Activated T-helper 9 cell treated with anti-CD3 and anti-CD28 coated beads, Interleukin-2, amount 50 U/mL, for 16 hours (primary cell): ENCODE measurements around the gene CENPN.
A peak's percentile ranks its signal among the peaks of the same experiment; 100 is the strongest.

Source experiments
- DNase-seq: peaks from one replicate; pipeline ENCODE4 v3.0.0-alpha.2; 2020; ENCODE audit warnings: low read depth

Gene CENPN

DNA sequence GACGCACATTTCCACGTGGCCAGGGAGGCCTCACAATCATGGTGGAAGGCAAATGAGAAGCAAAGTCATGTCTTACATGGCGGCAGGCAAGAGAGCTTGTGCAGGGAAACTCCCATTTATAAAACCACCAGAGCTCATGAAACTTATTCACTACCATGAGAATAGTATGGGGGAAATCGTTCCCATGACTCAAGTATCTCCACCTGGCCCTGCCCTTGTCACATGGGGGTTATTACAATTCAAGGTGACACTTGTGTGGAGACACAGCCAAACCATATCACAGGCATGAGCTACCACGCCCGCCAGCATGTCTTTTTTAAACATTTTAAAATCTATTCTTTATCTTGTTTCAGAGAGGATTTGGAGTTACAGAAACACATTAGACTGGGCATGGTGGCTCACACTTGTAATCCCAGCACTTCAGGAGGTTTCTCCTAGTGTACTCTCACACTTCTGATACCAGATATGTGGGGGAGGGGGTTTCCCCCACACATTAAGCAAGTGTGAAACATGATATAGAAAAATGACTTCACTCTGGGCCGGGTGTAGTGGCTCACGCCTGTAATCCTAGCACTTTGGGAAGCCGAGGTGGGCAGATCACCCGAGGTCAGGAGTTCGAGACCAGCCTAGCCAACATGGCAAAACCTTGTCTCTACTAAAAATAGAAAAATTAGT, 23.1 kb downstream of the CENPN start:
- no peak for DNase-seq

GRCh38 chr16:81035398-81035974, 28.5 kb downstream of the CENPN start, which contains the start of gene ATMIN:
Gene ATMIN, plus strand, starts transcription at chr16:81035842. Its CDS starts 29 bp downstream, at chr16:81035871.
- peak; percentile 86 for DNase-seq

DNA sequence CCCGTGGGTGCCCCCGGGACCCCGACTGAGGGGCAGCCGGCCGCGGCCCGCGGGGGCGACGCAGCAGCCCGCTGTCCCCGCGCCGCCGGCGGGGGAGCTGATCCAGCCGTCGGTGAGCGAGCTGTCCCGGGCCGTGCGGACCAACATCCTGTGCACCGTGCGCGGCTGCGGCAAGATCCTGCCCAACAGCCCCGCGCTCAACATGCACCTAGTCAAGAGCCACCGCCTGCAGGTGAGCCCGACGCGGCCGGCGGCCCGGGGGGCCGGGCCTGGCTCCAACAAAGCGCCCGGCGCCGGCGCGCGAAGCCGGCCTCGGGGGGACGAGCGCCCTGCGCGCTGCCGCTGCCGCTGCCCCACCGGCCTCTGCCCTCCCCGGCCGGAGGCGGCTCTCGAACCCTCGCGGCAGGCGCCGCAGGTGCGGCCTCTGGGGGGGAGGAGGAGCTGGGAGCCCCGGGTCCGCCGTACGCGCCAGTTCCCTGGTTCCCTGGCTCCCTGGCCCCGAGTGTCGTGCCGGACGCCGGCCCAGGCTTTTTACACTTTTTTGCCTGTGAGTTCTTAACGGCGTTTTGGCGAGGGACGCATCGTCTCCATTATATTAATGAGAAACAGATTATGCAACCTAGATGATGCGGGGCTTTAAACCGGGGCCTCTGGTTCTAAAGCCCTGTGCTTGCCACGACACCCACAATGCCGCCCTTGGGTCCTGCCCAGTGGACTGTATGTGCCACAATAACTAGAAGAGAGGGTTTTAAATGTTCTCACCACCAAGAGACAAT, 29.1 kb downstream of the CENPN start:
- DNase-seq: peak; percentile 13

GRCh38 chr16:81036751-81037350, 29.8 kb downstream of the CENPN start:
- DNase-seq: no peak

GRCh38 chr16:81040131-81040530, 33.1 kb downstream of the CENPN start:
- DNase-seq: no peak

GRCh38 chr16:81040842-81041241, 33.8 kb downstream of the CENPN start:
- DNase-seq: no peak

DNA sequence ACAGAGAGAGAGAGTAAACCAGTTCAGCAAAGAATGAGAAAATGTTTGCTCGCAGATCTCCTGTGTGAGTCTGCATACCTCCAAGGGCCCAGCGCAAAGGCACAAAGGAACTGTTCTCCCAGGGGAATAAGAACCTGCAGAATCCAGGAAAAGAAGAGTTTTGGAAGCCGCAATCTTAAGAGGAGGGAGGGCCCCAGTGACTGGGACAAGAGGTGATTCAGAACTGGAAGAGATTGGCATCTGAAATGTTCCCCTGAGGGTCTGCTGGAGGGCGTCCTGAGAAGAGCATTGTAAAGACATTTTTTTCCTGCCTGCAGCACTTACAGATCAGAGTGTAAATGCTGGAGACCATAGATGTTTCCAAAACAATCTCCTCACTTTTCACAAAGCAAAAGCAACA, 34.7 kb downstream of the CENPN start:
- DNase-seq: no peak

DNA sequence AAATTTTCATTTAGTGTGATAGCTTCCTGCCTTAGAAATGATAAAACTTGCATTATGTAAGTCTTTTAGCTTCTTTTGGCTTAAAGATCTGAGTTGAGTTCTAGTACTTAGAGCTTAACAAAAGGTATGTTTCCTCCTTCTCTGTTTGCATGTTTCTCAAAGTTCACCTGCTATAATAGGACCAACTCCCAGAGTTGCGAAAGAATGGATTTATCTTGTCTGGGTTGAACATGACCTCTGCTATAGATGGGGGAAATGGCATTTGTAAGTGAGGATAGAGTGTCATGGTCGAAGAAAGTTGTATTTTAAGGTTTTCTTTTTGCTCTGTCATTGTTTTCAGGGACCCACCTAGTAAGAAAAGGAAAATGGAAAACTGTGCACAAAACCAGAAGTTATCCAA, 35.8 kb downstream of the CENPN start:
- DNase-seq: no peak

DNA sequence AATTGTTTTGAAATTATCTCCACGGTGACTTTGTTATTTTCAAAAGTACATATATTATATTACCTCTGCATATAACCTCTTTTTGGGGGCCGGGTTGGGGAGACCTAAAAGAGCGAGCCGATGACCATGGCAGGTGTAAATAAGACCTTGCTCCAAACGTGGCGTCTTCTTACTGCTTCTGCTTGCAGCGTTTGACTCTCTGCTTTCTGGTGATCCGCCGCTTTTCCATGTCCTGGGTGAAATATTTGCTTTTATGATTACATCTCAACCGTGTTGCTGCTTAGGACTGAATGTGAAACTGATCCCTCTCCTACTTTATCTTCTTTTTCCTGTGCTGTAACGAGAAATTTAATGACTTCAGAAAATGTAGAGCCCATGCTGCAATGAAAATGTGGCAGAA, 46.7 kb downstream of the CENPN start:
- DNase-seq: no peak

- DNase-seq: no peak
Measured at GRCh38 chr16:81060576-81061306, 53.7 kb downstream of the CENPN start.

GRCh38 chr16:81061307-81061640, 54.3 kb downstream of the CENPN start:
- no peak for DNase-seq

GRCh38 chr16:81061871-81062608, 55.0 kb downstream of the CENPN start:
- no peak for DNase-seq

DNA sequence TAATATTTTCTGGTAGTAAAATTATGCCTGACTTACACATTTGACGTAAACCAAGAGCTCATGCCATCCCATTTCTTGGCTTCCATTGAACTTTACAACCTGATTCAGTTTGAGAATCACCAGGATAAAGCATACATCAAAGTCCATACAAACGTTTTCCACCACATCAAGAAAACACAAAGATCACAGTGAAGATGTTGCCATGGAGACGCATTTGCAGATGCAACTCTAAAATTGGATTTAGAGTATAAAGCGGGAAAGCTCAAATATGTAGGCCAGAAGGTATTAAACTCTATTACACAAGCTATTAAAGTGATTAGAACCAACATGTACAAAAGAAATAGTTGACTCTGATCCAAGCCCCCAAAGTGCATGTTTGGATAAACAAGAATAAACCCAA, 59.7 kb downstream of the CENPN start:
- no peak for DNase-seq

- DNase-seq: no peak
Measured at GRCh38 chr16:81067166-81067565, 60.2 kb downstream of the CENPN start.

GRCh38 chr16:81069063-81069462, 62.0 kb downstream of the CENPN start:
- no peak for DNase-seq

- DNase-seq: no peak
Measured at GRCh38 chr16:81070979-81071378, 64.0 kb downstream of the CENPN start.

- no peak for DNase-seq
Measured at GRCh38 chr16:81071805-81072204, 64.8 kb downstream of the CENPN start.

DNA sequence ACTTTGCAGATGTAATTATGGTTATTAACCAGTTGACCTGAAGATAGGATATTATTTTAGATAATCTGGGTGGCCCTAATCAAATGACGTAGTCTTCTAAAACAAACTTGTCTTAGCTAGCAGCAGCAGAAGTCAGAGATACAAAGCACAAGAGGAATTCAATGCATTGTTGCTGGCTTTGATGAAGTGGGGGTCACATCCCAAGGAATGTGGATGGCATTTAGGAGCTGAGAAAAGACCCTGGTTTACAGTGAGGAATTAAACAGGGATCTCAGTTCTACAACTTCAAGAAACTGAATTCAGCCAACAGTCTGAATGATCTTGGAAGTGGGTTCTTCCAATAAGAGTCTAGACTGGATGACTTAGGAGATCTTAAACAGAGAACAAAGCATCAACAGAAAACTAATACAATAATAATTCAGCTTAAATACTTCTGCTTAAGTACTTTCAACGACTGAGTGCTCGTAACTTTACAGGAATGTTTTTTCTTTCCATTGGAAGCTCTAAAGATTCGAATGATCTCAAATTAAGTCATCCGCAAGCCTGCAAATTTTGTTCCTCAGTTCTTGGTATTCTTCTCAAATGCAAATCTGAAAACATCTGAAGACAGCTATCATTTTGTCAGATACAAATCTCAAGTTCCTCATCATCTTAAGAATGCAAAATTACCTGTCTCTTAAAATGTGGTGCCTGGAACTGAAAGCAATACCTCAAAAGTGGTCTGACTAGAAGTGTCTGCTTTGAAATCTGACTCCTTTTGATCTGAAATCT, 66.7 kb downstream of the CENPN start:
- no peak for DNase-seq

GRCh38 chr16:81076566-81077075, 69.6 kb downstream of the CENPN start:
- DNase-seq: peak; percentile 83
